Pulmonary artery endothelial cell (primary cell): Measurements from ENCODE around the gene FGD4. TPM values are rescaled to one million over a fixed set of nuclear protein-coding genes. Genes with fewer than 3 reads are reported as not detected.

Experiments used
- DNase-seq: peaks from one replicate; pipeline ENCODE4 v3.0.0-alpha.2; 2011; ENCODE audit warnings: low read depth, low spot score
- total RNA-seq: library from RNA; depleted of rRNA; stranded (reverse); fragments of >200 nt; gene quantifications from 2 replicates; pipeline ENCODE4 v1.2.3, GENCODE V29; 2014

The FGD4 gene
- total RNA-seq, 1 donor from 2014 or later: 25.6 TPM

GRCh38 chr12:32402946-32403345 is 3.6 kb downstream of the FGD4 start:
- no peak for DNase-seq

GRCh38 chr12:32407795-32408194 is 8.4 kb downstream of the FGD4 start:
- DNase-seq: no peak

GRCh38 chr12:32413412-32413811 is 14.1 kb downstream of the FGD4 start:
- DNase-seq: no peak

GRCh38 chr12:32418221-32418620 is 18.9 kb downstream of the FGD4 start:
- DNase-seq: no peak

- no peak for DNase-seq
Observed at GRCh38 chr12:32418903-32419519, 19.7 kb downstream of the FGD4 start.

GRCh38 chr12:32419520-32419960 is 20.2 kb downstream of the FGD4 start:
- no peak for DNase-seq

- no peak for DNase-seq
Observed at GRCh38 chr12:32420356-32420755, 21.0 kb downstream of the FGD4 start.

GRCh38 chr12:32423559-32423958 is 24.2 kb downstream of the FGD4 start:
- DNase-seq: no peak

- DNase-seq: no peak
Observed at GRCh38 chr12:32431025-32431424, 31.7 kb downstream of the FGD4 start.

GRCh38 chr12:32435921-32436705 is 36.8 kb downstream of the FGD4 start:
- DNase-seq: no peak

- peak; percentile 65 for DNase-seq
Observed at GRCh38 chr12:32437095-32437515, 37.7 kb downstream of the FGD4 start.

GRCh38 chr12:32440120-32440865 is 40.9 kb downstream of the FGD4 start:
- no peak for DNase-seq

GRCh38 chr12:32443491-32443890 is 44.1 kb downstream of the FGD4 start:
- no peak for DNase-seq

- DNase-seq: peak; percentile 89
Observed at GRCh38 chr12:32444895-32445294, 45.5 kb downstream of the FGD4 start.

- no peak for DNase-seq
Observed at GRCh38 chr12:32445356-32445755, 46.0 kb downstream of the FGD4 start.

- DNase-seq: no peak
Observed at GRCh38 chr12:32446316-32447119, 47.2 kb downstream of the FGD4 start.

GRCh38 chr12:32448586-32448985 is 49.2 kb downstream of the FGD4 start:
- DNase-seq: no peak

- no peak for DNase-seq
Observed at GRCh38 chr12:32450363-32450762, 51.0 kb downstream of the FGD4 start.

- DNase-seq: no peak
Observed at GRCh38 chr12:32450768-32451167, 51.4 kb downstream of the FGD4 start.

GRCh38 chr12:32451816-32452215 is 52.5 kb downstream of the FGD4 start:
- no peak for DNase-seq

- no peak for DNase-seq
Observed at GRCh38 chr12:32454075-32454474, 54.7 kb downstream of the FGD4 start.
